DND-41 (cell line): ENCODE data around the gene PTPRN2.

Source experiments
- ATAC-seq: fragments of 200-7000 bp; cut with Tn5 transposase; 3 replicates; pipeline ENCODE4 v1.9.1; 2021; ENCODE audit warnings: low read depth; ENCODE audit not compliant: insufficient read depth
- DNase-seq: peaks from one replicate; pipeline ENCODE4 v3.0.0-alpha.2; 2020
- H2AFZ ChIP-seq: 2 replicates; pipeline ENCODE4 v1.6.0; 2012; ENCODE audit warnings: low read depth, low read length
- H3K27ac ChIP-seq: 2 replicates; pipeline ENCODE4 v1.5.1; 2012; ENCODE audit warnings: low read length, inconsistent platforms
- H3K27me3 ChIP-seq: fragments of 200-600 bp; sonication (generic); 2 replicates; pipeline ENCODE4 v1.6.0; 2012; ENCODE audit warnings: low read length, mild to moderate bottlenecking, inconsistent platforms; ENCODE audit not compliant: insufficient read depth, poor library complexity
- H3K36me3 ChIP-seq: 2 replicates; pipeline ENCODE4 v1.5.1; 2012; ENCODE audit warnings: low read length, inconsistent platforms; ENCODE audit not compliant: insufficient read depth
- H3K4me1 ChIP-seq: 2 replicates; pipeline ENCODE4 v1.5.1; 2012; ENCODE audit warnings: mild to moderate bottlenecking, low read length; ENCODE audit not compliant: insufficient read depth
- H3K4me2 ChIP-seq: 2 replicates; pipeline ENCODE4 v1.6.0; 2012; ENCODE audit warnings: mild to moderate bottlenecking, moderate library complexity, low read length, inconsistent platforms; ENCODE audit not compliant: insufficient read depth
- H3K4me3 ChIP-seq, 2 experiments: fragments of 200-600 bp in 1 of 2; shearing (Covaris generic) in 1 of 2; 2 replicates each; pipeline ENCODE4 v1.5.1; 2012 to 2016; ENCODE audit warnings: inconsistent platforms in 2 of 2, low read length in 2 of 2, mild to moderate bottlenecking in 2 of 2, low read depth in 1 of 2, moderate library complexity in 1 of 2
- H3K79me2 ChIP-seq: 2 replicates; pipeline ENCODE4 v1.6.0; 2012; ENCODE audit warnings: low read length, inconsistent platforms; ENCODE audit not compliant: insufficient read depth
- H3K9ac ChIP-seq: 2 replicates; pipeline ENCODE4 v1.6.0; 2012; ENCODE audit warnings: low read depth, mild to moderate bottlenecking, inconsistent platforms, low read length, moderate library complexity
- H3K9me3 ChIP-seq: 2 replicates; pipeline ENCODE4 v1.5.1; 2012; ENCODE audit warnings: low read length, moderate library complexity, mild to moderate bottlenecking, inconsistent platforms; ENCODE audit not compliant: insufficient read depth, severe bottlenecking
- H4K20me1 ChIP-seq: 2 replicates; pipeline ENCODE4 v1.6.0; 2012; ENCODE audit warnings: low read length; ENCODE audit not compliant: insufficient read depth
- CTCF ChIP-seq: IDR thresholded peaks from 2 replicates; pipeline ENCODE4 v1.5.1; 2012; ENCODE audit warnings: borderline replicate concordance, low read length, moderate library complexity, mild to moderate bottlenecking; ENCODE audit not compliant: poor library complexity, severe bottlenecking; ENCODE audit errors: extremely low read depth
- EZH2 ChIP-seq: IDR thresholded peaks from 3 replicates; pipeline ENCODE4 v1.6.1; 2012; ENCODE audit warnings: borderline replicate concordance, low read depth, mild to moderate bottlenecking, moderate library complexity, low read length, inconsistent platforms; ENCODE audit not compliant: severe bottlenecking

The PTPRN2 gene

GRCh38 chr7:157758468-157759245 lies 829.0 kb downstream of the PTPRN2 start:
- ATAC-seq = no peak
- H3K4me3 ChIP-seq = no peak overlapping the region
- H3K36me3 ChIP-seq = no peaks in the 10 kb centered on the region
- peak overlapping the region; percentile 0; the same call in 1 of the 2 replicates for H3K27ac ChIP-seq
- no peaks in the 10 kb centered on the region for H3K27me3 ChIP-seq
- peaks cover 20% of the 10 kb centered on the region for H3K4me1 ChIP-seq
- no peak for TF ChIP-seq CTCF
- no peak for TF ChIP-seq EZH2
- no peak for DNase-seq
- no peaks in the 10 kb centered on the region for H3K9me3 ChIP-seq
- H2AFZ ChIP-seq = no peak overlapping the region
- H4K20me1 ChIP-seq = no peaks in the 10 kb centered on the region
- H3K79me2 ChIP-seq = no peaks in the 10 kb centered on the region
- H3K4me2 ChIP-seq = no peak overlapping the region
- H3K9ac ChIP-seq = no peak overlapping the region

GRCh38 chr7:157757776-157758467 lies 829.7 kb downstream of the PTPRN2 start:
- H3K4me2 ChIP-seq = no peak overlapping the region
- H3K36me3 ChIP-seq = no peaks in the 10 kb centered on the region
- H3K9me3 ChIP-seq = no peaks in the 10 kb centered on the region
- H3K79me2 ChIP-seq = no peaks in the 10 kb centered on the region
- H3K4me1 ChIP-seq = peaks cover 20% of the 10 kb centered on the region
- no peak overlapping the region for H3K9ac ChIP-seq
- ATAC-seq (no peak), DNase-seq (no peak)
- no peak overlapping the region for H3K27ac ChIP-seq
- TF ChIP-seq EZH2 = no peak
- no peak for TF ChIP-seq CTCF
- H3K27me3 ChIP-seq = no peaks in the 10 kb centered on the region
- H3K4me3 ChIP-seq = no peak overlapping the region
- H4K20me1 ChIP-seq = no peaks in the 10 kb centered on the region; the same call in 1 of the 2 replicates
- H2AFZ ChIP-seq = no peak overlapping the region

- Histone ChIP-seq H3K27ac (no peak overlapping the region), H3K9me3 (no peaks in the 10 kb centered on the region), H4K20me1 (no peaks in the 10 kb centered on the region; the same call in 1 of the 2 replicates), H3K4me1 (peaks cover 20% of the 10 kb centered on the region), H3K4me2 (no peak overlapping the region), H3K27me3 (no peaks in the 10 kb centered on the region), H3K9ac (no peak overlapping the region), H2AFZ (no peak overlapping the region), H3K4me3 (no peak overlapping the region), H3K36me3 (no peaks in the 10 kb centered on the region), H3K79me2 (no peaks in the 10 kb centered on the region)
- ATAC-seq (no peak), DNase-seq (no peak)
- no peak for TF ChIP-seq CTCF
- no peak for TF ChIP-seq EZH2
Observed at GRCh38 chr7:157757211-157757610, 830.4 kb downstream of the PTPRN2 start.
